ELF-1 (cell line): ENCODE measurements around the gene STK11IP.

ENCODE experiments used
- DNase-seq: peaks from one replicate; pipeline ENCODE4 v3.0.0-alpha.2; 2016; ENCODE audit warnings: low read depth, low spot score

Gene STK11IP

DNA sequence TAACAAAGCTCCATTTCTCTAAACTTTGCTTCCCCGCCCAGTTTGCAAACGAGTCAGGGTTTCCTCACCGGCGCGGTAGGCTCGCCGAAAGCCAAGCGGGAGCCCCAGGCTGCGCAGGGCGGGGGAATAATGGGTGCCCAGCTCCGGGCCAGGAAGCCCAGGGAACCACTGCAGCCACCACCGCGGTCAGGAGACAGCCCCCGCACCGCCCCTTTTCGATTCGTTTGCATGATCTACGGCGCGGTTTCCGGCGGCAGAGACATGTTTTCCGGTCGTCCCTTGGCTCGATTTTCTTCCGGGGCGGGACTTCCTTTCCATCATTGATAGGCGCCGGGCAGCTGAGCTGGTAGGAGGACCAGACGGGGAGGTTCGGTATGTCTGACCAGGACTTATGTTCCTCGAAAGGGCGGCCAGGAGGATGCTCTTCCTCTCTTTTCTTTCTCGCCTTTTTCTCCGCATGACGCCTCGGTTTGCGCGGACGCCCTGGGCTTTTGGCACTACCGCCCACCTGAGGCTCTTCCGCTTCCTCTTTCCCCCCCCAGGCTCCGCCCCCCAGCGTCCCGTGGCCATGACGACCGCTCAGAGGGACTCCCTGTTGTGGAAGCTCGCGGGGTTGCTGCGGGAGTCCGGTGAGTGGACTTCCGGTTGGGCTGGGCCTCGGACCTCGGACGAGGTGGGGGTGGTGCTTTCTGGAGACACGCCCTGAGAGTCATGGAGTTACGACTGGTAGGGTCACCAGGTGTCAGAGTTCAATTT, at the start of gene STK11IP:
Gene STK11IP (plus strand): TSS at position 306 of the 756 bp plus-strand sequence. CDS start 263 bp downstream, at position 569.
- DNase-seq, result peak; percentile 99

DNA sequence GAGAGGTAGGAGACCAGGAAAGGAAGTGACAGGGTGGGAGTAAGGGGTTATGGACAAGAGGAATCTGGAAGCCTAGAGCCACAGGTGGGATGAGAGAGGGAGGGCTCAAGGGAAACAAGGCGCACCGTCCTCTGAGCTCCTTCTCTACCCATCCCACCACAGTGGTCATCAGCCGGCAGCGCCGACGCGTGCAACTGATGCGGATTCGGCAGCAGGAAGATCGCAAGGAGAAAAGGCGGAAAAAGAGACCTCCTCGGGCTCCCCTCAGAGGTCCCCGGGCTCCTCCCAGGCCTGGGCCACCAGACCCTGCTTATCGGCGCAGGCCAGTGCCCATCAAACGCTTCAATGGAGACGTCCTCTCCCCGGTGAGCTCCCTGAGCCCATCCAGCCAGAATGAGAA, 48.7 kb upstream of the STK11IP start:
- DNase-seq, result no peak

DNA sequence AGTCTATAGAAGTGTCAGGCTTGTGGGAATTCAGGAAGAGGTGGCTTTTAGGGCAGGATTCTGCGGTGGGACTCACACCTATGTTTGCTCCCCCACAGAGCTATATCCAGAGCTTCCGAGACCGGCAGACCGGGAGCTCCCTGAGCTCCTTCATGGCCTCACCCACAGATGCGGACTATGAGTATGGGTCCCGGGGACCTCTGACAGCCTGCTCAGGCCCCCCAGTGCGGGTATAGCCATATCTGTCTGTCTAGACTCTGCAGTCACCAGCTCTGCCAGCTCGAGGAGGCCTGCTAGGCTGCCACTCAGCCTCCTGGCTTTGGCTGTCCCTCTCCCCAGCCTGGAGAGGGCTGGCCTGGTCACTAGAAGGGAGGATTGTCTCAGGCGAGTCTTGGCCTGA, 48.0 kb upstream of the STK11IP start:
- no peak for DNase-seq

- peak; percentile 78 for DNase-seq
Observed at GRCh38 chr2:219551441-219552381, 45.9 kb upstream of the STK11IP start.

DNA sequence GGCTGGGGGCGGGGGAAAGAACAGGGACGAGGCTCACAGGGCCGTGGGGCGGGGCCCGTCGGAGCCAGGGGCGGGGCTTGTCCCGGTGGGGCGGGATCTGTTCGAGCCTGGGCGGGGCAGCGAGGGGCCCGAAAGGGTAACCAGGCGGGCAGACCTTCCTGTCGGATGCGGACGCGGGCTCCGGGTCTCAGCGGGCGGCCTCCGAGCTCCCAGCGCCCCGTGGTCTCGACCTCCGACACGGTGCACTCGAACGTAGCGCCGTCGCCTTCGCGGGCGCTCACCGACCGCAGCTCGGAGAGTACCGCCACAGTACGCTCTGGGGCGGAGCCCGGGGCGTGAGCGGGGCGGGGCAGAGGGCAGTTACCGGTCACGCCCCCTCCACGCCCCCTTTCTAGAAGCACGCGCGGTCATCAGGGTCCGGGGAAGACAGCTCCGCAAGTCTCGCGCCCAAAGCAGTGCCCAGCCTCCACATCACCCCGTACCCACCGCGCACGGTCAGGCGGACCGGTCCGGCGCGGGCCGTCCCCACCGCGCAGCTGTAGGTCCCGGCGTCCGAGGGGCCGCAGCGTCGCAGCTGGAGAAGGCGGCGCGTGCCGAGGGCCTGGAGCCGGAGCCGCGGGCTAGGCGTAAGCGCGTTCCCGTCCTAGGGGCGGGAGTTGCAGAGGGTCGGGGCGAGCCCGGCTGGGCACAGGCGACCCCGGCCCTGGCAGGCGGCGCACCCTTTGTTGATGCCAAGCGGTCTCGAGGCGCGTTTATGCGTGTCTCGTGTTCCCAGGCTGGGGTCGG, 45.1 kb upstream of the STK11IP start:
- DNase-seq, result peak; percentile 92

DNA sequence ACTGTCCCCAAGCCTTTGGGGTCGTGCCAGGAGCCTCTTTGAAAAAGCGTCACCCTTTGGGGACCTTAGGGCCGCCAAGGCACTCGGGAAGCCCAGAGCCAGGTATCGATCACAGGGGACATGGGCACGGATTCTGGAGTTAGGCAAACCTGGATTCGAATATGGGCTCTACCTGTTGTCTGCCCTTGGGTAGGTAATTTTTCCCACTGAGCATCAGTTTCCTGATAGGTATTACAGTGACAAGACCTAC, 44.6 kb upstream of the STK11IP start:
- no peak for DNase-seq

DNA sequence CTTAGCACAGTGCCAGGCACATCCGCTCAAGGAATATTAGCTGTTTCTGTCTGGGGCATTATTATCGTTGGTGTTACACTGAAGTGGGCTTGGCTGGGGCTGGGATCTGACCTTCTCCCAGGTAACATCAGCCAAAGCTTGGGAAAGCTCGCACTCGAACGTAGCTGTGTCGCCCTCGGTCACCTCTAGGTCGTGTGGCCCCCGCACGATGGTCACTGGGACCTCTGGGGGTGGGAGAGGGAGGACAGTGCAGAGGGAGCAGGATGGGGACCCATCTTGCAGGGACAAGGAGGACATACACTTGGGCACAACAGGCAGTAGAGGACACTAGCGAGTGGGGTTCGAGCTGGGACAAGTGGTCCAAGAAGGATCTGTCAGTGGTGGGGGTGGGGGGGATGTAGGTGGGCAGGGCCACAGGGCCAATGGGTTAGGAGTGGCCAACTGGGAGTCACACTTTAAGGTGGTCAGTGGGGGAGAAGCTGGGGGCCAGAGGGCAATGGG, 44.1 kb upstream of the STK11IP start:
- DNase-seq, result no peak

DNA sequence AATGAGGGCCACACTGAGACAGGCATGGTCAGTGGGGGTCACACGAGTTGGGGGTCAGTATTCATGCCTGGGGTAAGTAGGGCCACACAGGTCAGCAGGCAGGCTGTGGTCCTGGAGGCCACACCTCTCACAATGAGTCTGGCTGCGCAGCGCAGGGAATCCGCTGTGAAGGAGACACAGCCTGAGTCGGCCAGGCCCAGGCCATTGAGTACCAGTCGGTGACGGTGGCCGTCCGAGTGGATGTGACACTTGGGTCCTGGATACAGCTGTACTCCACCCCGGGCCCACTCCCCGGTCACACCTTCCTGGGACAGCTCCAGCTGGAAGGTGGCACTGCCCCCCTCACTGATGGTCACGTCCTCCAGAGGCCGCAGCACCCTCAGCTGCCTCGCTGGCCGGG, 43.3 kb upstream of the STK11IP start:
- no peak for DNase-seq

- DNase-seq, result no peak
Observed at GRCh38 chr2:219555956-219556355, 41.7 kb upstream of the STK11IP start.

GRCh38 chr2:219556413-219556812, 41.2 kb upstream of the STK11IP start:
- DNase-seq, result no peak

DNA sequence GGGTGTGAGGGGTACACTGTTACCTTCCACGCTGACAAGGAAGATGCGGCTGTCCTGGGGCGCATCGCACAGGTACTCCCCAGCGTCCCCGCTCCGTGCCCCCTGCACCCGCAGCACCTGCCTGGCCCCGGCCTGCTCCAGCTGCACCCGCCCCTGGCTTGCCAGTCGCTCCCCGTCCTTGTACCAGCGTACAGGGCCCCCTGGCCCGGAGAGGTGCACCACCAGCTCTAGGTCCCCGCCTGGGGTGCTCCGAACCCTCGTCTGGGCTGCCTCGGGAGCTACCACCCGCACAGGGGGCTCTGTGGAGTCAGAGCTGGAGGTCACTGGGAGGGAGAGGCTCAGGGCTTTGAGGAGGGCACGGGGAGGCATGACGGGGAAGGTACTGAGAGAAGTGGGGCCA, 40.3 kb upstream of the STK11IP start:
- no peak for DNase-seq

GRCh38 chr2:219557791-219558785, 39.6 kb upstream of the STK11IP start:
- no peak for DNase-seq

GRCh38 chr2:219559156-219559915, 38.3 kb upstream of the STK11IP start:
- DNase-seq, result no peak

GRCh38 chr2:219560037-219560892, 37.4 kb upstream of the STK11IP start:
- no peak for DNase-seq

DNA sequence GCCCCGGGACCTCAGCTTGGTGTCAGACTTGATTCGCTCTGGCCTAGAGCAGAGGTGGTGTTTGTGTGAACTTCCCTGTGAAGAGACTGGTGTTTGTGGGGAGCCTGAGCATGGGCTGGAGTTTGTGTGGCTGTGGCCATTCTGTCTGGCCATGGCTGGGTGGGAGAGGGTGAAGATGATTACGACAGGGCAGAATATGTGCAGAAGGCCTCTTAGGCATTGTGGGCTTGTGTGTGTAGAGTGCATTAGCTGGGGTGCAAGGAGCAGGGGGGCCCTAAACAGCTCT, 36.8 kb upstream of the STK11IP start:
- no peak for DNase-seq

DNA sequence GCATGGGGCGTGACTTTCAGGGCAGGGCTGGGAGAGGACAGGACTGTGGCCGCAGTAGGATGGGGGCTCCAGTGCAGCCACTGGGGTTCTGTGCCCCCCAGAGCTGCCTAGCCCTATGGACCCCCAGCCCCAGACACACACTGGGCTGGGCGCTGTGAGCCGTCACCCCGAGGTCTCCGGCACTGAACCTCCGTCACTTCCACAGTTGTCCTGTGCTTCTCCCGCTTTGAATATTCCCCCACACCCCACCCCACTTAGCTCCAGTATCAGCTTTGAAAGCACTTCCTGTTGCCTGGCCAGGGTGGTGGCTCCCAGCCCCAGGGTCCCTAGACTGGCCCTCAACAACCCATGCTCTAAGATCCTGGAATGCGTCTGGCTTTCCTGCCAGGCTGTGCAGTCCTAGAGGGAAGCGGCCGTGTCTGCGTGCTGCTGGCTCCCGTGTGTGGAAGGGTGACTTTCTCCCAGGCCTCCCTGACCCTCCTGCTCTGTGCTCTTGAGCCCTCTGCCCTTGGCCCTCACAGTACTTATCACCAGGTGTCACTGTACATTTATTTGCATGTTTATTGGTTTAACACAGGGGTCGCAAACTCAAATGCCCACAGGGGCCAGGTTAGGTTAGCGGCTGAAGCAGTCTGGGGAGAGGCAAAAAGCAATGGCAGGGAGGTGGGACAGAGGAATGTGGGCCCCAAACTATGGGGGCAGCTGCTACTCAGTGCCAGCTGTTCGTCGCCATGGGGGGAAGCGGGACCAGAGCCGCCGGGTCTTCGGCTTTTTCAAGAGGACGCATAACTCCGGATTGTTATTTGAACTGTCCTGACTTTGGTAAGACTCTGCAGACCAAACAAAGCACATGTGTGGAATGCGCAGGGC, 36.2 kb upstream of the STK11IP start:
- DNase-seq, result peak; percentile 74

- DNase-seq, result peak; percentile 33
Observed at GRCh38 chr2:219562049-219563020, 35.3 kb upstream of the STK11IP start.
